A549 treated with AZD9567 at 1 μM for 4 hours (cell line): Measurements from ENCODE around the gene KCNN2. TPM values are rescaled to one million over a fixed set of nuclear protein-coding genes. Genes with fewer than 3 reads are reported as not detected.

Experiments
- total RNA-seq: library from RNA; stranded (reverse); fragments of 200-300 nt; extraction: Qiagen RNA extraction; gene quantifications from 5 replicates; pipeline ENCODE4 v1.2.3, GENCODE V29; 2022; ENCODE audit not compliant: insufficient read depth

The KCNN2 gene
- 0.08 to 0.15 TPM (median 0.13 TPM) in 4 of 5 replicates, not detected in the other for total RNA-seq

GRCh38 chr5:114361724-114362196 lies at the start of gene KCNN2:
TSS of gene KCNN2 (plus strand) at chr5:114362070. CDS start at chr5:114362140, 70 bp downstream.

